Stimulated activated CD8-positive, alpha-beta memory T cell treated with anti-CD3 and anti-CD28 coated beads, Interleukin-15, amount 100 ng/mL, for 1 hour (primary cell): ENCODE results near the gene ZNF76.
A peak's percentile ranks its signal among the peaks of the same experiment; 100 is the strongest.
"Not testable (repeated sequence)": the region's sequence is repeated elsewhere in the genome, so short reads cannot be mapped to it uniquely, and the experiment has no call there.

Experiments
- DNase-seq: peaks from one replicate; pipeline ENCODE4 v3.0.0-alpha.2; 2020; ENCODE audit warnings: low read depth

Gene ZNF76

DNA sequence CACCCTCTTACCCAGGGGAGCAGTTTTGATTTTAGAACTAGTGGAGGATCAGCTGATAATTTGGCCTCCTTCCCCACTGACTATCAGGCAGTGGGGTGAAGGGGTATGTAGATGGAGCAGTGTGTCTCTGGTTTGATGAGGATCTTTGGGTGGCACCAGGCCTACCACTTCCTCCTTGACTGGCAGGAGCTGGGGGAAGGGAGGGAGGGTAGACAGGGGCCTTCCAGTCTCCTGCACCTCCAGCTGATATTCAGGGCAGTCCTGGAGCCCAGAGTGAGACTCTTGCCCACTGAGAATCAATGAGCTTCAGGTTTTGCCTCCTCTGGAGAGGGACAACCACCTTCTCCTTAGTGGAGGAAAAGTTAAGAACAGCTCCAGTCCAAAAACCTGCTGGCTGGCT lies 41.3 kb downstream of the ZNF76 start:
- no peak for DNase-seq

DNA sequence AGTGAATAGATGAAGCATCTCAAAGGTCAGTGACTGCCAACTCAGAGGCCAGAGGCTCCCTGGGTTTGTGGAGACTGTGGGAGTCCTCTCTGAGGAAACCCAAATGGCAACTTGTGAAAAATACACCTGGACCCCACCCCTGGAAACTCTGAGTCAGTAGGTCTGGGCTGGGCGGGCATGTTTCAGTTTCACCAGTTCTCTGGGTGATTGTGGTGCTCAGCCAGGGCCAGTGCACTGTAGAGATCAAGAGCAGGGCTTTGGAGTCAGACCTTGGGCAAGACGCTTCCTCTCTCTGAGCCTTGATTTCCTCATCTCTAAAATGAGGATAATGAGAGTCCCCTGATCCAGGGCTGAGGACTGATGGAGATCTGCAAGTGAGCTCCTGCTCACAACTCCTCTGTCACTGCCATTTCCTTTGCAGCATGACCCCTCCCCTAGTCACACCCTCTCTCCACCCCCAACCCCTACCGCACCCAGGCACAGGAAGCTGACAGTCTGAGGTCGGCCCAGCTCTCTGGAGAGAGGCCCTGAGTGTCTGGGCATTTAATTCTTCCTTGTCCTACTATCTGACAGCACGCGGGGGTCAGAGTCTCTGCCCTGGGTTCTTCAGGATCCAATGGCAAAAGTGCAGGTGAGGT lies 43.2 kb downstream of the ZNF76 start:
- DNase-seq: peak; percentile 76

DNA sequence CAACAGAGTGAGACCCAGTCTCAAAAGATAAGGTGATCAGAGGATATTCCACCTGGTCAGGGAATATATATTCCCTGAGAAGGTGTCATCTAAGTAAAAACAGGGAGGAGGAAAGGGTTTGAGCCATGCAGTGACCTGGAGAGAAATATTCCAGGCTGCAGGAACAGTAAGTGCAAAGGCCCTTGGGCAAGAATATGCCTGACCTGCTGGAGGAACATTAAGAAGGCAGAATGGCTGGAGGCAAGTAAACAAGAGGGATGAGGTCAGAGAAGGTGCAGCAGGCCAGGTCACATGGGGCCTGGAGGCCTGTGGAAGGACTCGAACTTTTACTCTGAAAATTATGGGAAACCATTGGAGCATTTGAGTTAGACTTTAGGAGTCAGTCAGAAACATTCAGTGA lies 44.8 kb downstream of the ZNF76 start:
- no peak for DNase-seq

DNA sequence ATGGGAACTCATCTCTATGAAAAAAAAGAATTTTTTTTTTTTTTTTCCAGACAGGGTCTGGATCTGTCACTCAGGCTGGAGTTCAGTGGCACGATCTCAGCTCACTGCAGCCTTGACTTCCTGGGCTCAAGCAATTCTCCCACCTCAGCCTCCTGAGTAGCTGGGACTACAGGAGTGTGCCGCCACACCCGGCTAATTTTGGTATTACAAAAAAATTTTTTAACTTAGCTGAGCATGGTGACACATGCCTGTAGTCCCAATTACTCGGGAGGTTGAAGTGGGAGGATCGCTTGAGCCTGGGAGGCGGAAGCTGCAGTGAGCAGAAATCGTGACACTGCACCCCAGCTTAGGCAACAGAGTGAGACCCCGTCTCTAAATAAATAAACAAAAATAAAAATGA lies 45.6 kb downstream of the ZNF76 start:
- DNase-seq: no peak

DNA sequence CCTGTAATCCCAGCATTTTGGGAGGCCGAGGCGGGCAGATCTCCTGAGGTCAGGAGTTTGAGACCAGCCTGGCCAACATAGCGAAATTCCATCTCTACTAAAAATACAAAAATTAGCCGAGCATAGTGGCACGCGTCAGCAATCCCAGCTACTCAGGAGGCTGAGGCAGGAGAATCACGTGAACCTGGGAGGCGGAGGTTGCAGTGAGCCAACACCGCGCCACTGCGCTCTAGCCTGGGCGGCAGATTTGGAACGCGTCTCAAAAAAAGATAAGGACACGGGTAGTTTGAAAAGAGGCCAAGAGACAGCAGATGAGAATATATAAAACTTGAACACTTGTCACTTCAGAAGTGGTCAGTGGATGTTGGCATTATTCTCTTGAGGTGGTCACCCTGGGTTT lies 47.6 kb downstream of the ZNF76 start:
- DNase-seq: not testable (repeated sequence)

DNA sequence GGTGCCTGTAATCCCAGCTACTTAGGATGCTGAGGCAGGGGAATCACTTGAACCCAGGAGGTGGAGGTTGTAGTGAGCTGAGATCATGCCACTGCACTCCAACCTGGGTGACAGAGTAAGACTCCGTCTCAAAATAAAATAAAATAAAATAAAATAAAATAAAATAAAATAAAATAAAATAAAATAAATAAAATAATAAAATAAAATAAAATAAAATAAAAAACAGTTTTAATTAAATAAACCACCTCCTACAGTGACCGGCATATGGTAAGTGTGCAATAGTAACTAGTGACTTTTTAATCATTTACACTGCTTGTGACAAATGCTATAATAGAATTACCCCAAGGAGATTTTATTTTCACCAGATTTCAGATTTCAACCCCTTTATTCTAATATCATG lies 49.0 kb downstream of the ZNF76 start:
- not testable (repeated sequence) for DNase-seq

DNA sequence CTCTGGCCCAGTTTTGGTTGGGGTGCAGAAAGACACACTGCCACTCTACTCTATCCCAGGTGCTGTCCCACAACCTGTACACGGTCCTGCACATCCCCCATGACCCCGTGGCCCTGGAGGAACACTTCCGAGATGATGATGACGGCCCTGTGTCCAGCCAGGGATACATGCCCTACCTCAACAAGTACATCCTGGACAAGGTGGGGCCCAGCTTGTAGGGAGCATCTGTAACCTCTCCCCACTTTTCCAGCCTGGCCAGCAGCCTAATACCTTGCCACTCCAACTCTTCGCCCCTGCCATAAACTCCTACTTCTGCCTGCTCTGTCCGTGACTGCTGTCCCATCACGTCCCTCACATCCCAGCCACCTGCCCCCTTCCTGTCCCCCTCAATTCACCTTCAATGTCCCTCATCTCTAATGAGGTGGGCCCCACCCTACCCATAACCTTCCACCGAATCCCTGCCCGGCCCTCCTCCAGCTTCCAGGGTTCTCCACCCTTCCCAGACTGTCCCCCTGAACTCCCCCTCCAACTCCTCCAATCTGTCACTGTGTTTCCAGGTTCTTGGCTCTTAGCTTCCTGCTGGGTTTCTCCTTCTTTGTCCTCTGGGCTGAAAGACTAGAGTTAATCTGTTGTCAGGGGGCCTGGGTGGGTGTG lies 50.2 kb downstream of the ZNF76 start:
- no peak for DNase-seq

DNA sequence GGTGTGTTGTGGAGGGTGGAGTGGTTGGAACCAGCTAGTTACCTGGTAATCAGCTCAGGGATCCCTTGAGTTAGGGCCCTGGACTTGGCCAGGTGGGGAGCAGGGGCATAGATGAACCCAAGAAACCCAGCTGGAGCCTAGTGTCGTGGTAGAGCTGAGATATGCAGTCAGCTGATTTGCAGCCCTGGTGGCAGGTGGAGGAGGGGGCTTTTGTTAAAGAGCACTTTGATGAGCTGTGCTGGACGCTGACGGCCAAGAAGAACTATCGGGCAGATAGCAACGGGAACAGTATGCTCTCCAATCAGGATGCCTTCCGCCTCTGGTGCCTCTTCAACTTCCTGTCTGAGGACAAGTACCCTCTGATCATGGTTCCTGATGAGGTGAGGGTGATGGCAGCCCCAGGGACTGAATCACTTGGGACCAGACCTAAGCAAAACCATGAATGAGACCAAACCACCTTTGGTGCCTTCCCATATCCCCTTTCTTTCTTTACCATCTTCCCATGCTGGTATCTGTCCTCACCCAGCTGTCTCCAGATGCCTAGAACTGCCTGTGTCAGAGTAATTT lies 50.8 kb downstream of the ZNF76 start:
- no peak for DNase-seq

DNA sequence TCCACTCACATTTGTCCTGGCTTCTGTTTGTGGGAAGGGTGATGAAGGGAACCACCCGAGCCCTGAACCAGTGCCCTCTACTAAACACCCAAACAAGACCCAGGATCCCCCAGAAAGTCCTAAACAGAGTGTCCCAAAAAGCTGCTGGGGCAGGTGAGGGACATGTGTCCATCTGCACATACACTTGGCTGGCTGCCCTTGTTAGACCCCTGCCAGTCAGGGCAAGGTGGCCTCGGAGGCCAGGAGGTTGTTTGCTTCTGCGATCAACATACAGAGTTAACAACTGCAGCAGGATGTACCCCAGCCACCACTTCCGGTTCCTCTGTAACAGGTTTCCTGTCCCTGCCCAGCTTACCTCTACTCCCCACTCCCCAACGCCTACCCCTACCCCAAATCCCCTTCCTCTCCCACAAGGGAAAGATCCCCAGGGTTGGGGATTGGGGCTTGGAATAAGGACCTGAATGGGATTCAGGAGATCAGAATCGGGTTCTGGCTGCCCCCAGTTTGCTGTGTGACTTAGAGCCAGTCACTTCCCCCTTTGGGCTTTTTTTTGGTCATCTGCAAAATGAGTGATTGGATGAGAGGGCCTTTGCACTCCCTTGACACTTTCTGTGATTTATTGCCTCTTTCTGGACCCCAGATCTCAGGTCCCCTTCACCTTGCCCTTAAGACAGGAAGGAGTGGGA lies 52.0 kb downstream of the ZNF76 start:
- peak; percentile 27 for DNase-seq

DNA sequence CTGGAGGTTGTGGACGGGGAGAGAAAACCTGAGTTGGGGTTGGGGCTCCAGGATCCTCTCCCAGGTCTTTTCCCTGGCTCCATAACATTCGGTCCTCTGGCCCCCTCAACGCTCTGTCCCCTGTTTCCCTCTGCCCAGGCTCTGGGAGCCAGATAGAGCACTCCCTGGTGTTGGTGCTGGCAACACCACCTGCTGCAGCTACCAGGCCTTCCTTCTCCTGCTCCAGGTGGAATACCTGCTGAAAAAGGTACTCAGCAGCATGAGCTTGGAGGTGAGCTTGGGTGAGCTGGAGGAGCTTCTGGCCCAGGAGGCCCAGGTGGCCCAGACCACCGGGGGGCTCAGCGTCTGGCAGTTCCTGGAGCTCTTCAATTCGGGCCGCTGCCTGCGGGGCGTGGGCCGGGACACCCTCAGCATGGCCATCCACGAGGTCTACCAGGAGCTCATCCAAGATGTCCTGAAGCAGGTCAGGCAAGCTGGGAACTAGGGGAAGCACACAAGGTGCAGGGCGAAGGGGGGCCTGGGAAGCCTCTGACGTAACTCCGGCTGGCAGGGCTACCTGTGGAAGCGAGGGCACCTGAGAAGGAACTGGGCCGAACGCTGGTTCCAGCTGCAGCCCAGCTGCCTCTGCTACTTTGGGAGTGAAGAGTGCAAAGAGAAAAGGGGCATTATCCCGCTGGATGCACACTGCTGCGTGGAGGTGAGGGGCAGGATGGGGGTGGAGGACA lies 52.7 kb downstream of the ZNF76 start:
- DNase-seq: no peak

DNA sequence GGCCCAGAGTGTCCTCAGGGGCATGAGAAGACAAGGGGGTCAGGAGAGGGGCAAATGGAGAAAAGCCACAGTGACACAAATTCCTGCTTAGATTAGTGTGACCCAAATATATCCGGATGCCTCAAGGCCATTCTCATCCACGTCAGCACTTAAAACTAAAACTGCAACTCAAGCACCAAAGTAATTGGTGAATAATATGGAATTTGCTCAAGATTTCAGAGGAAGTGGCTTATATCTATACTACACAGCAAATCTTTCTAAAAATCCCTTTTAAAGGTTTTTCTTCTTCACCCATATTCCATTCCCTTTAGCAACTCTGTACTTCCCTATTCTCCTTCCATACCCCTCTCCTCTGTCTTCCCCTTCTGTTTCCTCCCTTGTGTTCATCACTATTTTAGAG lies 53.3 kb downstream of the ZNF76 start:
- no peak for DNase-seq

DNA sequence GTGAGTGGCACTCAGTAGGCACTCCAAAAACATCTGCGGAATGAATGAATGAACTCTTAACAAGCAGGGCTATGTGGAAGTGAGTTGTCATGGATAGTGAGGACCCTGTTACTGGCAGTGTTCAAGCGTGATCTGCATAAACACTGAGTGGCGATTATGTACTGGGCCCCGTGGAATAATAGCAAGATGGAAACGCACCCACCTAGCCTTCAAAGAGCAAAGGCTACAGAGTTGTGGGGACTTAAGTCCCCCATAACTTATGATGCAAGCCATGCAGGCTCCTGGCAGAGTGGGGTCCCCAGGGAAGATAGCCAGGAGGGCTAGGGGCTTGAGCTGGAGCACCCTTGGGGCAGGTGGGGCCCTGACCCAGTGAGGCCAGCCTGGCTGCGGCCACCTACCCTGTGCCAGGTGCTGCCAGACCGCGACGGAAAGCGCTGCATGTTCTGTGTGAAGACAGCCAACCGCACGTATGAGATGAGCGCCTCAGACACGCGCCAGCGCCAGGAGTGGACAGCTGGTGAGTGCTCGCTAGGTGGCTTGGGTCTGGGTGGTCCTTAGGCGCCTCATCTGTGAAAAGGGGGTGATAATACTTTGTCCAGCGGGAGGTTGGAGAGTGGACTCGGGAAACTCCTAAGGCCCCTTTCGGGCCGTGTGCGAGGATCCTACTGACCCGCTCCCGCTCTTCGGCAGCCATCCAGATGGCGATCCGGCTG lies 58.1 kb downstream of the ZNF76 start:
- no peak for DNase-seq

DNA sequence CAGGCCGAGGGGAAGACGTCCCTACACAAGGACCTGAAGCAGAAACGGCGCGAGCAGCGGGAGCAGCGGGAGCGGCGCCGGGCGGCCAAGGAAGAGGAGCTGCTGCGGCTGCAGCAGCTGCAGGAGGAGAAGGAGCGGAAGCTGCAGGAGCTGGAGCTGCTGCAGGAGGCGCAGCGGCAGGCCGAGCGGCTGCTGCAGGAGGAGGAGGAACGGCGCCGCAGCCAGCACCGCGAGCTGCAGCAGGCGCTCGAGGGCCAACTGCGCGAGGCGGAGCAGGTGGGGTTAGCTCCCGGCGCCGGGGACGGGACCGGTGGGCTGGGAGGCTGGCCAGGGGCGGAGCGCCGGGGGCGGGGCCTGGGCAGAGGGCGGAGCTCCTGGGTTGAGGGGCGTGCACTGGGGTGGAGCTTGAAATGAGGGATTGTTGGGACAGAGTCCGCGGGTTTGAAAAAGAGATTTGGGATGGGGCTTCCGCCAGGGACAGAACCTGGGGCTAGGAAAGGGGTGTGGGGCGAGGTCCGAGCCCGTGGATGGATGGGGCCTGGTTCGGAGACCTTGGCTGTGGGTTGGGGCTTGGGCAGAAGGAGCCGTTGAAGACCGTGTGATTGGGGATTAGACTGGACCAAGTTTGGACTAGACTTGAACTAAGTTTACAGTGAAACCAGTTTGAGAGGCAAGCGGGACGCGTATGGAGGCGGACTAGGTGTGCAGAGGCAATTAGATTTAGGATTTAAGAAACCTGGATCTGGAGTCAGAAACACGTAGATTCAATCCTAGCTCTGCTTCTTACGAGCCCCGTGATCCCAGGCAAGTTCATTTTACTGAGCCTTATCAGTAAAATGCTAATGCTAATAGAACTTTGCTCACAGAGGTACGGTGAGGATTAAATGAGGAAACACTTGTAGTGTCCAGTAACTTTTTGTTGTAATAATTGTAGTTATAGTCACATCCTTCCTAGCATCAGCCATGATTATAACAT lies 58.9 kb downstream of the ZNF76 start:
- no peak for DNase-seq

DNA sequence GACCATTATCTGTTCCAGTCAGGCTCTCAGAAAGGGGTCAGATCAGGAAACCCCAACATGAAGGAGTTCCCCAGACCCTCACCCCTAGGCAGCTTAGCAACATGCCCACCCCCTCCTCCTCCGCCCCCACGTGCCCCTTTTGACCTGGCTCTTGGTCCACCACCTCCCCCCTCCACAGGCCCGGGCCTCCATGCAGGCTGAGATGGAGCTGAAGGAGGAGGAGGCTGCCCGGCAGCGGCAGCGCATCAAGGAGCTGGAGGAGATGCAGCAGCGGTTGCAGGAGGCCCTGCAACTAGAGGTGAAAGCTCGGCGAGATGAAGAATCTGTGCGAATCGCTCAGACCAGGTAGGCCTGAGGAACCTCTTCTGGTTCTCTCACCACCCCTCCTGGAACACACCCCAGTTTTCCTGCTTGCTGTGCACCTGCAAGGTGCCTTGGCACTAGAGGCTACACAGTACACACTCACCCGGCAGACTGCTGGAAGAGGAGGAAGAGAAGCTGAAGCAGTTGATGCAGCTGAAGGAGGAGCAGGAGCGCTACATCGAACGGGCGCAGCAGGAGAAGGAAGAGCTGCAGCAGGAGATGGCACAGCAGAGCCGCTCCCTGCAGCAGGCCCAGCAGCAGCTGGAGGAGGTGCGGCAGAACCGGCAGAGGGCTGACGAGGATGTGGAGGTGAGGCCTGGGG lies 60.0 kb downstream of the ZNF76 start:
- DNase-seq: no peak

DNA sequence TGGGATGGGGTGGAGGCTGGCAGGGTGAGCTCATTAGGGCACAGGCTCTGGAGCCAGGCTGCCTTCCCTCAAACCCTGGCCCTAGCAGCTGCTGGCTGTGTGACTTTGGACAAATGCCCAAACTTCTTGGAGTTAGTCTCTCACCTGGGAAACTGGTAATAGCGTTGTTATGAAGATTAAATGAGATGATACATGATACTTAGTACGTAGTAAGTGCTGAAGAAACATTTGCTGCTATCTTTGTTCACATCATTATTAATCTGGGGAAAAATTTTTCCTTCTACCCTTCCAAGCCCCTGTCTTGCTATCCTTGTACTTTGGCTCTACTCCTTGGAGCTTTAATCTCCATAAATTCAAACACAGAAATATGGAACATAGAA lies 60.5 kb downstream of the ZNF76 start:
- no peak for DNase-seq

DNA sequence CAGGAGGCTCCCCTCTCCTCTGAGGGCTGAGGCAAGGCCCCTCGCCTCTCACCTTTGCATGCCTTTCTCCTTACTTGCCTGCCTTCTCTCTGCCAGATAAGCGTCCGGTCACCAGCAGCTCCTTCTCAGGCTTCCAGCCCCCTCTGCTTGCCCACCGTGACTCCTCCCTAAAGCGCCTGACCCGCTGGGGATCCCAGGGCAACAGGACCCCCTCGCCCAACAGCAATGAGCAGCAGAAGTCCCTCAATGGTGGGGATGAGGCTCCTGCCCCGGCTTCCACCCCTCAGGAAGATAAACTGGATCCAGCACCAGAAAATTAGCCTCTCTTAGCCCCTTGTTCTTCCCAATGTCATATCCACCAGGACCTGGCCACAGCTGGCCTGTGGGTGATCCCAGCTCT lies 61.6 kb downstream of the ZNF76 start:
- DNase-seq: no peak

DNA sequence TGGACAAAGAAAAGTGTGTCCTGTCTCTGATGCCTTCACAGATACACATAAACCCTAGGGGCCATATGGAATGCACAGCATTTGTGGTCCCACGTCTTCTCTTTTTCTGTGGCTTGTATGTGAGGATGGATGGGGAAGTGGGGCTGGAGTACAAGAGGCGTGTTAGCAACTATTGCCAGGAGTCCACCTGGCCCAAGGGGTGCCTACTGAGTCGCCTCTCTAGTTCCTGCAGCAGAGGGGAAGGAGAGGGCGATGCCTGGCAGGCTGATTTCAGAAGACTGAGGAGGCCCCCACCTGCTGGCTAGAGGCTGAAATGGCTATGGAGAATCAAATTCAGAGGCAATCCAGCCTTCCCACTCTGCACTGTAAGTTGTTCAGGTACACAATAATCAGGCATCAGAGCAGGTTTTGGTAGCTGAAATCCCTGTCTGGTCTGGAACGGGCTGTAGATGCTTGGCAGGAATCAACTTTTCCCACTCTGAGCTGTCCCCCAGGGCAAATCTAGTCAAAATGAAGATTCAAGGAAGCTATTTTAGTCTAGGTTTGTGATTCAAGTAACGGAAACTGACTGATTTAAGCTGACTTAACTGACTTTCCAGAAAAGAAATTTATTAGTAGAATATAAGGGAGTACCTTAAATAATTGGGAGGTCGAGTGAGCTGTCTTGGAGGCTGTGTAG lies 68.0 kb downstream of the ZNF76 start:
- DNase-seq: peak; percentile 66

DNA sequence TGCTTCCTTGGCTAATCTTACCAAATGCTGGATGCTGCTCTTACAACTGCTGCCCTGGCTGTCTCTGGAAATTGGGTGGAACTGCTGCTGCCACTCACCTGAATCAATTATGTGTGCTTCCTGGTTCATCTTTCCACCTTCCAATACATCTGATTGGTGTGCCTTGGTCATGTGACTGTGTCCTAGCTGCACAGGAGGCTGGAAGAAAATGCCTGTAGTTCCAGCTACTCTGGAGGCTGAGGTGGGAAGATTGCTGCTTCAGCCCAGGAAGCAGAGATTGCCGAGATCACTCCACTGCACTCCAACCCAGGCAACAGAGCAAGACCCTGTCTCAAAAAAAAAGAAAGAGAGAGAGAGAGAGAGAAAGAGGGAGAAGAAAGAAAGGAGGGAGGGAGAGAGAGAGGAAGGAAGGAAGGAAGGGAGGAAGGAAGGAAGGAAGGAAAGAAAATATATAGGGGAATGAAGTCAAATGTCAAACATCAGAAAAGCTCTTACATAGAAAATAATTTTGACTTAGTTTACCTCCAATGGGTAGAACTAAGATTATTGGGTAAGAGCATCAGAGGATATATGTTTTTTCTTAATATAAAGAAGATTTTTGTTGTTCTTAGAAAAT lies 68.7 kb downstream of the ZNF76 start:
- DNase-seq: no peak

DNA sequence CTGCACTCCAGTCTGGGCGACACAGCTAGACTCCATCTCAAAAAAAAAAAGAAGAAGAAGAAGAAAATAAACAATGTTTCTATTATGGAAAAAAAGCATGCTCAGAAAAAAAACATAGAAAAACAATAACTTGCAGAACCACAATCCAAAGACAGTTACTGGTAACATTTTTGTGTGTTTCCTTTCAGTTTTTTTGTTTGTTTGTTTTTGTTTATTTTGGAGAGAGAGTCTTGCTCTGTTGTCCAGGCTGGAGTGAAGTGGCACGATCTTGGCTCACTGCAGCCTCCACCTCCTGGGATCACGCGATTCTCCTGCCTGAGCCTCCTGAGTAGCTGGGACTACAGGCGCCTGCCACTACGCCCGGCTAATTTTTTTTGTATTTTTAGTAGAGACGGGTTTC lies 69.4 kb downstream of the ZNF76 start:
- DNase-seq: not testable (repeated sequence)
